PFSK-1 (cell line): ENCODE results near the gene NCOR1.

Source experiments
- FOXP2 ChIP-seq: optimal IDR thresholded peaks from 2 replicates; pipeline ENCODE3; 2011; ENCODE audit warnings: borderline replicate concordance, control low read depth, inconsistent platforms; ENCODE audit not compliant: insufficient read depth; ENCODE audit errors: extremely low read length, extremely low read depth
- POLR2AphosphoS5 ChIP-seq: IDR thresholded peaks from 2 replicates; pipeline ENCODE4 v1.6.1; 2012; ENCODE audit warnings: low read depth, mild to moderate bottlenecking, control low read depth, low read length, moderate library complexity
- REST ChIP-seq, 2 experiments: IDR thresholded peaks; 2 replicates each; pipeline versions ENCODE4 v1.6.1 to v1.8.0; 2011 to 2012; ENCODE audit warnings: low read depth in 2 of 2, low read length in 2 of 2, control low read depth in 1 of 2, inconsistent platforms in 1 of 2, mild to moderate bottlenecking in 1 of 2, moderate library complexity in 1 of 2; ENCODE audit not compliant: insufficient read depth in 1 of 2
- SIN3A ChIP-seq: IDR thresholded peaks from 2 replicates; pipeline ENCODE4 v1.6.1; 2012; ENCODE audit warnings: mild to moderate bottlenecking, low read length, moderate library complexity, borderline replicate concordance; ENCODE audit not compliant: insufficient read depth
- TAF1 ChIP-seq: IDR thresholded peaks from 2 replicates; pipeline ENCODE4 v1.6.1; 2012; ENCODE audit warnings: low read length, control low read depth, borderline replicate concordance; ENCODE audit not compliant: insufficient read depth

The NCOR1 gene

GRCh38 chr17:16243801-16244567 is 28.6 kb upstream of the NCOR1 start:
- TF ChIP-seq SIN3A (no peak), REST (IDR thresholded peaks at IDR 0.05; ENCODE audit: insufficient read depth in 1 of 2, low read depth in 2 of 2, low read length in 2 of 2) (no peak), TAF1 (no peak), POLR2AphosphoS5 (no peak), FOXP2 (no peak)

- TF ChIP-seq FOXP2: no peak
- TF ChIP-seq TAF1: no peak
- TF ChIP-seq SIN3A: no peak
- TF ChIP-seq POLR2AphosphoS5: no peak
- TF ChIP-seq REST (IDR thresholded peaks at IDR 0.05; ENCODE audit: insufficient read depth in 1 of 2, low read depth in 2 of 2, low read length in 2 of 2): no peak
Measured at GRCh38 chr17:16243385-16243784, 28.1 kb upstream of the NCOR1 start.

- no peak for TF ChIP-seq SIN3A
- TF ChIP-seq TAF1: no peak
- TF ChIP-seq FOXP2: no peak
- no peak for TF ChIP-seq POLR2AphosphoS5
- TF ChIP-seq REST (IDR thresholded peaks at IDR 0.05; ENCODE audit: insufficient read depth in 1 of 2, low read depth in 2 of 2, low read length in 2 of 2): no peak
Measured at GRCh38 chr17:16241906-16242399, 26.6 kb upstream of the NCOR1 start.

- TF ChIP-seq REST (IDR thresholded peaks at IDR 0.05; ENCODE audit: insufficient read depth in 1 of 2, low read depth in 2 of 2, low read length in 2 of 2) (no peak), FOXP2 (no peak), POLR2AphosphoS5 (no peak), SIN3A (no peak), TAF1 (no peak)
Measured at GRCh38 chr17:16239931-16240330, 24.6 kb upstream of the NCOR1 start.
